Endothelial cell of umbilical vein (primary cell): ENCODE results near the gene VEPH1.

Source experiments
- CTCF ChIP-seq, 2 donors: IDR thresholded peaks; 1 replicate in 1 of 2; 2 replicates in 1 of 2; pipeline ENCODE4 v1.5.1; 2011; ENCODE audit warnings: low read length in 2 of 2, mild to moderate bottlenecking in 2 of 2, moderate library complexity in 2 of 2, control low read depth in 1 of 2, inconsistent platforms in 1 of 2, low read depth in 1 of 2; ENCODE audit not compliant: insufficient read depth in 1 of 2; ENCODE audit errors: extremely low read depth in 1 of 2
- EZH2 ChIP-seq: IDR thresholded peaks from 2 replicates; pipeline ENCODE4 v1.6.1; 2012; ENCODE audit warnings: borderline replicate concordance, low read depth, mild to moderate bottlenecking, moderate library complexity, low read length, inconsistent platforms; ENCODE audit not compliant: severe bottlenecking
- FOS ChIP-seq: IDR thresholded peaks from 2 replicates; pipeline ENCODE4 v1.6.1; 2011; ENCODE audit warnings: mild to moderate bottlenecking, low read length, moderate library complexity, borderline replicate concordance; ENCODE audit not compliant: insufficient read depth
- JUN ChIP-seq: IDR thresholded peaks from 2 replicates; pipeline ENCODE4 v1.6.1; 2011; ENCODE audit warnings: borderline replicate concordance, low read depth; ENCODE audit not compliant: insufficient read length, insufficient read depth
- MAX ChIP-seq: IDR thresholded peaks from 2 replicates; pipeline ENCODE4 v1.6.1; 2011; ENCODE audit not compliant: insufficient read depth, insufficient read length
- MYC ChIP-seq: IDR thresholded peaks from one replicate; pipeline ENCODE4 v1.6.1; 2011; ENCODE audit warnings: mild to moderate bottlenecking, low read depth, low read length
- POLR2A ChIP-seq: IDR thresholded peaks from 2 replicates; pipeline ENCODE4 v1.6.1; 2012; ENCODE audit warnings: low read depth, mild to moderate bottlenecking, control low read depth, low read length
- POLR2AphosphoS5 ChIP-seq: IDR thresholded peaks from 2 replicates; pipeline ENCODE4 v1.6.1; 2012; ENCODE audit warnings: low read depth, mild to moderate bottlenecking, control low read depth, low read length, moderate library complexity; ENCODE audit not compliant: insufficient read depth

- TF ChIP-seq POLR2AphosphoS5, result no peak
- TF ChIP-seq EZH2, result no peak
- TF ChIP-seq CTCF (IDR thresholded peaks at IDR 0.05; ENCODE audit: extremely low read depth in 1 of 2, insufficient read depth in 1 of 2, low read depth in 1 of 2, low read length in 2 of 2), result no peak
- TF ChIP-seq POLR2A, result no peak
- TF ChIP-seq MAX, result no peak
- TF ChIP-seq JUN, result no peak
- no peak for TF ChIP-seq MYC
- no peak for TF ChIP-seq FOS
These were observed 22.8 kb upstream of the VEPH1 start for GRCh38 chr3:157526036-157526435.
